ENCODE measurements around the gene GPR33. TPM values are rescaled to one million over a fixed set of nuclear protein-coding genes. Genes with fewer than 3 reads are reported as not detected.
A peak's percentile ranks its signal among the peaks of the same experiment; 100 is the strongest.
"Not testable (repeated sequence)": the region's sequence is repeated elsewhere in the genome, so short reads cannot be mapped to it uniquely, and the experiment has no call there.

The GPR33 gene
- total RNA-seq, 1 experiment from 2014 or later = not detected

DNA sequence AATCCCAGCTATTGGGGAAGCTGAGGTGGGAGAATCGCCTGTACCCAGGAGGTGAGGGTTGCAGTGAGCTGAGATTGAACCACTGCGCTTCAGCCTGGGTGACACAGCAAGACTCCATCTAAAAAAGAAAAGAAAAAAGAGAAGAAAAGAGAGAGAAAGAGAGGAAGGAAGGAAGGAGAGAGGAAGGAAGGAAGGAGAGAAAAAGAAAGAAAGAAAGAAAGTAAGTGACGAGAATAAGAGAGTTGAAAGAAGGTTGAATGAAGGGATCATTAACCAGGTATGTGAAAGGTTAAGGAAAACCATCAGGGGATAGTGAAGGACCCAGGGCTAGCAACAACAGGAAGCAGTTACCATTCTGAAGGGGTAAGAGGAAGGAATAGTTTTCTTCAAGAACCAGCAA is 26.3 kb downstream of the GPR33 start:
- no peak for DNase-seq (ENCODE audit: low spot score)

DNA sequence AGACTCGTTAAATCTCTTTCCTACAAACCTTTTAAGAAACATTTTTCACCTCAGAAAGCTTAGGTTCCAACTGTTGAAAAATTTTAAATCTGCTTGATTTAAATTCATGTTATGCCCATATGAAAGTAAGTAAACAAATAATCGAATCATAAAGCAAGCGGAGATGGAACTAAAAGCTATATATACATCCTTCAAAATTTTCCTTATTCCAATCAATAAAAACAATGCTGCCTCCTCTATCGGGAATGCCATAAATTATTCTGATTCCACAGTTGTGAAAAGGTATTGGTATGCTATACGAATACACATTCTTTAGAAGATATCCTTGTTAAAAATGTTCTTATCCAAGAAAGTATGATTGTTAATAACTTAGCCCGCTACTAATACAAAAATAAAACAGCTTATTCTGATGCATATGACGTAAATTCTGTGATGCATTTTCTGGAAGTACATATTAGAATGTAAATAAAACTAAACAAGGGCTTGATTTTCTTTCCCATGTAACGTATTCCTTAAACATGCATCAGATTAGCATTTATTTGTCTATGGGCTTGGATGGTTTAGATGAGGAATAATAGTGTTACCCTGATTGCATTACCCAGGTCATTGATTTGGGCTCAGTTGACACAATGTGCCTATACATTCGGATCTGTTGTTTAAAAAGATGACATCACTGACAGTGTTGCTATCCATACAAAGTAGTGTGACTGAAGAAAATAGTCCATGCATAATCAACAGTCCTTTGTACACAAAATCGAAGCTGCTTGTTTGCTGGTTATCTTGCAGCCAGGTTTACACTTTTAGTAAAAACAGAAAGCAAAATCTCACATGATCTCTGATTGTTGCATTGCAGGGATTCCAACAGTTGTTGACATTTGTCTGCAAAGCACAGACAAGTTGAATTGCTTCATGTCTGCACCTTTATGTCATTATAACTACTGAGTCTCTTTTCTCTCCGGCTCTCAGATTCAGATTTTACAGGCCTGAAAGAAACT is 29.9 kb downstream of the GPR33 start:
- no peak for DNase-seq (ENCODE audit: low spot score)

DNA sequence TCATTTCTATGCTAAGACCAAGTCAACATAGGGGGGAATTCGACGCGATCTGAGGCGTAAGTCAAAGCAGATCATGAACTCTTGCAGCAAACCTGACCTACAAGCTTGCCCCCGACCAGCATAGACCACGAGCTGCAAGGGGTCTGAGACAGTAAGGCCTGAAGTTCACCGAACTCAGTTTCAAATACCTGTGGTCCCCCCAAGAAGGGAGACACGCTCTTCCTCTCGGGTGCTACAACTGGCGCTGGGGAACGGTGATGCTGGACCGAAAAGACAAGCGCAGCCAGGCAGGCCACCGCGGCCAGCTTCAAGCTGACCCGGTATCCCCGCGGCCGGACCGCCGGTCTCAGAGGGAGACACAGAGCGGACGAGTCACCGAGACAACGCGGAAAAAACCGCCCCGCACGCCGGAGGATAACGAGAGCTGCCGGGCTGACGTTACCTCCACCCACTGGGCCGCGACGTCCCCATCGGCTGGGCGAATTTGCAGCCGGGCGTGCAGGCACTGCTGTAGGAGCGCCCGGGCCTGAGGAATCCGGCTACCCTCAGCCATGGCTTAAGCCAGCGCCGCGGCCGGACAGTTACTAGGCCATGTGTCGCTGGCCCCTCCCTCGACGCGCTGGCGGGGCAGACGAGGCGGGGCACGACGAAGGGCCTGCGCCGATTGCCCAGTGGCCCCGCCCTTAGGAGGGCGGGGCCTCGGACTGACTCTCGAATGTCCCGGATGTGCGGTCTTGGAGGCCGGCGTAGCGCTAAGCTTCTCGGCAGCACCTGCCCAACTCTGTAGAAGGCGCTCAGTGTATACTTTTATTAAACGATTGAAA is 30.8 kb downstream of the GPR33 start, which contains the start of gene DTD2:
TSS of gene DTD2 (minus strand) at position 666 of the 824 bp plus-strand sequence. CDS start at position 553, 113 bp downstream.
- DNase-seq (ENCODE audit: low spot score) = peak; percentile 84

DNA sequence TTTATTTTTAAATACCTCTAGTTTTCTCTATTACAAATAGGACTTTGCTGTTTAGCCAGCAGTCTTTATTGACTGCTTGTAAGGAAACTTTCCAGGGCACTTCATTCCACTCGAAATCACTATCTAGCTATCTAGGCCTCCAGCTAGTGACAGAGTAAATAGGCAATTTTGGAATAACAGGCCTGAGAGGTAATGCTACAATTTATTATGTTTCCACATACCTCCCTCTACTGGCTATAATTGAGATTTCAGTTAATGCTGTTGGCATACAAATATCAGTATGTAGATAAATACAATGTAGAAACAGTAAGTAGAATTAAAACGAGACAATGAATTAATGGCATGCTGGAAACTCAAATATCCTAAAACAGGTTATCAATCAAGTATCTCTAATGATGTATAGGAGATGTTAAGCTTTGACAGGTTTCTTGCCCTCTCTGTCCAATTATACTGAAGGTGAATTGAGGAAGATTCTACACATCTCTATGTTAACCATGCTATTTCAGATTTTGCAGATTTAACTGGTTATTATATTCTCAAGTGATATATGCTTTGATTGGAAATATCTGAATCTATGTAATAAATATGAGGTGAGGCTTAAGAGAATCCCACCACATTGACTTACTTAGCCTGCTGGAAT is 37.7 kb downstream of the GPR33 start:
- DNase-seq (ENCODE audit: low spot score) = peak; percentile 36

DNA sequence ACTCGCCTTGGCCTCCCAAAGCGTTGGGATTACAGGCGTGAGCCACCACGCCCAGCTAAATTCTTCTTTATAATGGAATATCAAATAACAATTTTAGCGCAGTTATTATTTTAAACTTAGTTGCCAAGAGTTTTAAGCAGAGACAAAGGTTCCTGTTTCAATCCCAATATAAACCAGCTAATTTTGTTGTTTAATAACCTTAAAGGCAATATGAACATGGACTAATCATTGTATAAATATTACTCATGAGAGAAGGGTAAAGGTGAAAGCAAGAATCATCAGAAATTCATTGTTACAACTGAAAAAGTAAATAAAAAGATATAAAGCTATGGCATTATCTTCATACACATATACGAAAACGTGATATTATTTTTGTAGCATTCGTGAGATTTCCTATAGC is 38.7 kb downstream of the GPR33 start:
- no peak for DNase-seq (ENCODE audit: low spot score)

DNA sequence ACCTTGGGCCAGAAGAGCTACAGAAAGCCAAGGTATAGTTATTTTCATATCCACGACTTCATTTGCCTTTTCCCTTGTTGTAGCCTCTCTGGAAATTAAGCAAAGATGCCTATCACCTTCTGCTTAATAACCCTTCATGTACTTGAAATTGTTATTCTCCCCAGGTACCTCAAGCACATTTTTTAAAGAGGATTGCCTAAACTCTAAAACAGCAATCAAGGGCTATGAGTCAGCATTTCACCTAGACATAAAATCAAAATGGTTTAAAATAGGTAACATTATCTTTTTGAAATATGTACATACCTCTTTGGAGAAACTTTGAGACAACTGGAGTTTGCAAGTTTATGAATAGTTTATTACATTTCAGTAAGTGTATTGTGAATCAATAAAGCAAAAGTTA is 42.1 kb downstream of the GPR33 start:
- no peak for DNase-seq (ENCODE audit: low spot score)

DNA sequence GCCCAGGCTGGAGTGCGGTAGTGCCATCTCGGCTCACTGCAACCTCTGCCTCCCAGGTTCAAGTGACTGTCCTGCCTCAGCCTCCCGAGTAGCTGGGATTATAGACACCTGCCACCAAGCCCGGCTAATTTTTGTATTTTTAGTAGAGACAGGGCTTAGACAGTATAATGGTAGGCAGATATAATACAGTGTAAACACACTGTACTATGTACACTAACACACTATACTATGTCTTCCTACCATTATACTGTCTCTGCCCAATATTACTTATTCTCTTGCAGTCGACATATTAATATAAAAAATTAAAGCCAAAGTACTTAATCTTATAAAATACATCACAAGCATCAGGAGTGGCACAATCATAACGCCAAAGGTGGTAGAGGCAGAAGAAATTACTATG is 45.6 kb downstream of the GPR33 start:
- DNase-seq (ENCODE audit: low spot score) = no peak

DNA sequence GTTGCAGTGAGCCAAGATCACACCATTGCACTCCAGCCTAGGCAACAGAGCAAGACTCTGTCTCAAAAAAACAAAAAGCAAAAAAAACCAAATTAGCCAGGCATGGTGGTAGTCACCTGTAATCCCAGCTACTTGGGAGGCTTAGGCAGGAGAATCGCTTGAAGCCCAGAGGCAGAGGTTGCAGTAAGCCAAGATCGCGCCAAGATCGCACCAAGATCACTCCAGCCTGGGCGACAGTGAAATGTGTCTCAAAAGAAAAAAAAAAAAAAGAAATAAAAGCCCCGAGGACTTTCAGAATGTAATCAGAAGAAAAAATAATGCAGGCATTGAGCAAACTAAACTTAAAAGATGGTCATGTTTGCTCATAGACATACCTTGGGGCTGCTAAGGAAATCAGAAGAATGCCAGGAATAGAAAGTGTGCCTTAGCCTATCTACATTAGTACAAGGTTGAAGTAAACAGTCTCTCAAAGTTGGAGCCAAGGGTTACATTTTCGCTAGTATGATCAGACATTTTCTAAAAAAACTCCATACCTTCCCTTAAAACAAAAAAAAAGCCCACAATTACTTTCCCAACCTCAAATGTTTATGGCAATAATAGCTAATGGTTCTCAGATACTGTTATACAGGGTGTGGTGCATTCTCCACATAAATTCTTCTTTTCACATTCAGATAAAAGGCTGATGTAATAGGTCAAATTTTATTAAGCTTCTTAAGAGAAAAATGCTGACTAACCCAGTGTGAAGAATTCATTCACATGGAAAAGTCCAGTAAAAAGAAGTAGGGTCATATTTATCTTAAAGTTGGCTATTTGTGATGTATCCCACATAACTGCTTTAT is 46.3 kb downstream of the GPR33 start:
- peak; percentile 80 for DNase-seq (ENCODE audit: low spot score)

DNA sequence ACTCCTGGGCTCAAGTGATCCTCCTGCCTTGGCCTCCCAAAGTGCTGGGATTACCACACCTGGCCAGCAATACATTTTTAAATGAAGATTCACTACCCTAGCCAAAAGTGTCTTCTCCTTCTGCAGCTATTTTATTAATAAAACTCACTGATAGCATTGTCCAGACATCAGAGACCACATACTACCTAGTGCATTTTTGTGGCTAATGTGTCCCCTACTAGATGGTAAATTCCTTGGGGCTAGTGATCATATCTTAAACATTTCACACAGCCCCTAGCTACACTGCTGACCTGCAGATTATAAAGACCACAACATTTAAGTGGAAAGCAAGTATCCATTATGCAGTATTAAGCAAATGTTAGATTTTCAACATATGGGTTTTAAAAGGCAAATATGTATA is 47.6 kb downstream of the GPR33 start:
- no peak for DNase-seq (ENCODE audit: low spot score)

DNA sequence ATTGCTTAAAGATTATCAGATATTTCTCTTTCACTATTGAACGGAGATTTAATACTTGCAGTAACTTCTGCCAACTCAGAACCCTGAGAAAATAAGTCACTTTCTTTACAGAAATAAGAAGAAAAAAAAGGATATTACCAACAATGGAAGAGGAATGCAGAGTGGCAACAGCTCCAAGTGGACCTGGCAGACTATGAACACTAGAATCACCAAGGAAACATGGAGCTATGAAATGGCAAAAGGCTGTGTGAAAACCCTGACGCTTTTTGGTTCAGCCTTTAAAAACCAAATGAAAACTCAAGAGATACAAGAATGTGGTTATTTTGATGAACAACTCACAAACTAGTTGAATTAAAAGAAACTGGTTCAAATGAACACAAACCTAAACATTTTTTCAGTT is 48.3 kb downstream of the GPR33 start:
- no peak for DNase-seq (ENCODE audit: low spot score)

DNA sequence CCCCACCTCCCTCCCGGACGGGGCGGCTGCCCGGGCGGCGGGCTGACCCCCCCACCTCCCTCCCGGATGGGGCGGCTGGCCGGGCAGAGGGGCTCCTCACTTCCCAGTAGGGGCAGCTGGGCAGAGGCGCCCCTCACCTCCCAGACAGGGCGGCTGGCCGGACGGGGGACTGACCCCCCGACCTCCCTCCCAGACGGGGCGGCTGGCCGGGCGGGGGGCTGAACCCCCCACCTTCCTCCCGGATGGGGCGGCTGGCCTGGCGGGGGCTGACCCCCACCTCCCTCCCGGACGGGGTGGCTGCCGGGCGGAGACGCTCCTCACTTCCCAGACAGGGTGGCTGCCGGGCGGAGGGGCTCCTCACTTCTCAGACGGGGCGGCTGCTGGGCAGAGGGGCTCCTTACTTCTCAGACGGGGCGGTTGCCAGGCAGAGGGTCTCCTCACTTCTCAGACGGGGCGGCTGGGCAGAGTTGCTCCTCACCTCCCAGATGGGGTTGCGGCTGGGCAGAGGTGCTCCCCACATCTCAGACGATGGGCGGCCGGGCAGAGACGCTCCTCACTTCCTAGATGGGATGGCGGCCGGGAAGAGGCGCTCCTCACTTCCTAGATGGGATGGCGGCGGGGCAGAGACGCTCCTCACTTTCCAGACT is 50.7 kb downstream of the GPR33 start:
- DNase-seq (ENCODE audit: low spot score) = not testable (repeated sequence)

DNA sequence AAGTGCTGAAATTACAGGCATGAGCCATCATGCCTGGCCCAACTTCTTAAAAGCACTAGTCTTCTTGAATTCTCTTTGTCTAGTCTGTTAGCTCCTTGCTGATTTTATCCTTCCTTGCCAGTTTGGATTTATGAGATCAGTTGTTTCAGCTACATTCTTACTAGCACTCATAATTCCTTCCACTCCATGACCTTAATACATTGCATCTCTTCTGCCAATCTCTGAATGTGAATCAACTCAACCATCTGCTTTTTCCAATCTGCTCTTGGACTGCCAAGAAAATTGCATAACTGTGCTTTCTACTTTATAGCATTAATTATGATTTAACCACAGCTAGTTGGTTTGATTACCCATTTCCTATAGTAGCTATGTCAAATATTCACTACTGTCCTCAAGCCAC is 52.6 kb downstream of the GPR33 start:
- no peak for DNase-seq (ENCODE audit: low spot score)

Other genes with a start within 250 kb of the GPR33 start
- 20.1 and 32.9 TPM in 2 replicates for gene HEATR5A, start 67.5 kb downstream of the GPR33 start, total RNA-seq (2014; rRNA removed; shearing (Covaris generic))
- gene DTD2, start 30.5 kb downstream of the GPR33 start, total RNA-seq (2014; rRNA removed; shearing (Covaris generic)) = 41.0 and 43.1 TPM in 2 replicates
- 10.5 and 17.3 TPM in 2 replicates for gene NUBPL, start 73.4 kb upstream of the GPR33 start, total RNA-seq (2014; rRNA removed; shearing (Covaris generic))

Data from H4 (cell line).